GM12891 (cell line): ENCODE data around the gene AIG1.

Experiments used
- PAX5 ChIP-seq: IDR thresholded peaks from 2 replicates; pipeline ENCODE4 v1.6.1; 2011; ENCODE audit warnings: low read length, moderate library complexity, mild to moderate bottlenecking; ENCODE audit not compliant: insufficient read depth, severe bottlenecking
- POLR2A ChIP-seq: IDR thresholded peaks from 2 replicates; pipeline ENCODE4 v1.6.1; 2011; ENCODE audit warnings: low read depth, low read length, control low read depth
- POLR2AphosphoS5 ChIP-seq: IDR thresholded peaks from 2 replicates; pipeline ENCODE4 v1.6.1; 2011; ENCODE audit warnings: low read depth, low read length, control low read depth
- POU2F2 ChIP-seq: IDR thresholded peaks from 2 replicates; pipeline ENCODE4 v1.6.1; 2011; ENCODE audit warnings: low read depth, mild to moderate bottlenecking, control low read depth, low read length, moderate library complexity
- SPI1 ChIP-seq: IDR thresholded peaks from 2 replicates; pipeline ENCODE4 v1.6.1; 2011; ENCODE audit warnings: low read depth, low read length, control low read depth
- TAF1 ChIP-seq: IDR thresholded peaks from 2 replicates; pipeline ENCODE4 v1.6.1; 2011; ENCODE audit warnings: low read depth, low read length, control low read depth

DNA sequence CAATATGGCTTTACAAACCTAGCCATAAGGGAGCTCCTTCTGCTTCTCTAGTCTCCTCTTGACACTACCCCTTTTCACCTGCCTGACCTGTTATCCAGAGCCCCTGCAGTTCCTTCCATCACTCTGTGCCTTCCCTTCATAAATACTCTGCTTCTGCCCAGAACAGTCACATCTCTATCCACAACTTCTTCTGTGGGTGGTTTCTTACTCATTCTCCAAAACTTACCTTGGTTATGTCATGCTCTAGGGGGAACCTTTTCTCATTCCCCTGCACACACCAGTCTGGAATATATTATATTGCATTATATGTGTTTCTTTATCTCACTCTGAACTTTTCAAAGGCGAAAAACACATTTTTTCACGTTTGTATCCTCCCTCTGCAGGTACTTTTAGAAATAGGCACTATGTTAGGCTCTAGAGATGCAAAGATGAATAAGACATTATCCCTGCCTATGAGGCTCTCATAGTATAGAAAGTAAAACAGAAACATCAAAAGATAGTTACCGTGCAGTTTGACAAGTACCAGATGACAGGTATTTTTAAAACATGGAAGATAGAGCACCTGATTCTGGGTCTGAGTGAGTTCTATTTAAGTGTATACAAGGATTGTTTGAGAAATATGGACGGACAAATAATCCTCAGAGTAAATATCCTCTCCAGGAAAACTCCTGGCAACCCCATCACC, 51.5 kb downstream of the AIG1 start:
- TF ChIP-seq POLR2A (no peak), POLR2AphosphoS5 (no peak), TAF1 (no peak), PAX5 (no peak), POU2F2 (no peak), SPI1 (no peak)
